ENCODE measurements around the gene COG2. TPM values are rescaled to one million over a fixed set of nuclear protein-coding genes. Genes with fewer than 3 reads are reported as not detected.
A peak's percentile ranks its signal among the peaks of the same experiment; 100 is the strongest.
"Not testable (repeated sequence)": the region's sequence is repeated elsewhere in the genome, so short reads cannot be mapped to it uniquely, and the experiment has no call there.

Gene COG2
- total RNA-seq, 1 experiment from 2014 or later: 35.4 TPM

DNA sequence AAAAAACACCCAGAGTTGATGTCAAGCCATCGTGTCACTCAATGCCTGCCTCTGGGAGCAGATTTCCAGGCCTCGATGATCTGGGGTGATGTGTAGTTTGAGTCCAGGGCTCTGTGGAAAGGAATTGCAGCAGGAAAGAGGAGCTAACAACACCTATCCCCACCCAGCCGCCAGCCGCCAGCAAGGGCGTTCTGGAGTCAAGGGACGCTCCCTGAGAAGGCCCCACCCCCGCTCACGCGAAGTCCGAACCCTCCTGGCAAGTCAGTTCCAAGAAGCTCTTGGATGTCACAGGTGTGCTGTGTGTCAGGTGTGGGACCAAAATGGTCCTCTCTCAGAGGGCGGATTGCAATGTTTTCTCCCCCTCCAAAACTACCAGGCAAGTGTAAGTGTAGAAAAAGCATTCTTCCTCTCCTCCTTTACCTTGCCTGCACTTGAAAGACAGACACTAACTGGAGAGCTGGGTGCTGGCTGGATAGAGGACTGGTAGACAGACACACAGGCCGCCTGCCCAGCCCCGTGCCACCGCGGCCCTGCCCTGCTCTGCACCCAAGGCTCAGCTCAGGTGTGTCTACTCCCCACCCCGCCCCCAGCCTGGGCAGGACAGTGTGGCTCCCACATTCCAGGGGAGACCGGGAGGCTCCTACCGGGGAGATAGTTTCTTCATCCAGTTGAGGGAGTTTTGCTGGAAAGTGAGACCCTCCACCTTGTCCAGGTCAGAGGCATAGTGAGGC is 63.2 kb downstream of the COG2 start:
- in situ Hi-C loops (cut with HindIII; ENCODE audit: low pct_unique_long_range_greater_than_20kb, low sequenced_read_pairs): no loop called here

GRCh38 chr1:230706020-230706699 is 63.9 kb downstream of the COG2 start:
- in situ Hi-C loops (cut with HindIII; ENCODE audit: low pct_unique_long_range_greater_than_20kb, low sequenced_read_pairs): no loop called here
- DNase-seq (ENCODE audit: low read depth, low spot score): no peak

More for the DNA sequence above, 63.2 kb downstream of the COG2 start:
- DNase-seq (ENCODE audit: low read depth, low spot score): no peak

- in situ Hi-C loops (cut with HindIII; ENCODE audit: low pct_unique_long_range_greater_than_20kb, low sequenced_read_pairs): no loop called here
- DNase-seq (ENCODE audit: low read depth, low spot score): no peak
These were observed 64.8 kb downstream of the COG2 start for GRCh38 chr1:230706887-230707731.

GRCh38 chr1:230707732-230708630 is 65.7 kb downstream of the COG2 start:
- no peak for DNase-seq (ENCODE audit: low read depth, low spot score)
- in situ Hi-C loops (cut with HindIII; ENCODE audit: low pct_unique_long_range_greater_than_20kb, low sequenced_read_pairs): no loop called here

GRCh38 chr1:230708631-230709580 is 66.6 kb downstream of the COG2 start:
- peak; percentile 67 for DNase-seq (ENCODE audit: low read depth, low spot score)
- in situ Hi-C loops (cut with HindIII; ENCODE audit: low pct_unique_long_range_greater_than_20kb, low sequenced_read_pairs): no loop called here

DNA sequence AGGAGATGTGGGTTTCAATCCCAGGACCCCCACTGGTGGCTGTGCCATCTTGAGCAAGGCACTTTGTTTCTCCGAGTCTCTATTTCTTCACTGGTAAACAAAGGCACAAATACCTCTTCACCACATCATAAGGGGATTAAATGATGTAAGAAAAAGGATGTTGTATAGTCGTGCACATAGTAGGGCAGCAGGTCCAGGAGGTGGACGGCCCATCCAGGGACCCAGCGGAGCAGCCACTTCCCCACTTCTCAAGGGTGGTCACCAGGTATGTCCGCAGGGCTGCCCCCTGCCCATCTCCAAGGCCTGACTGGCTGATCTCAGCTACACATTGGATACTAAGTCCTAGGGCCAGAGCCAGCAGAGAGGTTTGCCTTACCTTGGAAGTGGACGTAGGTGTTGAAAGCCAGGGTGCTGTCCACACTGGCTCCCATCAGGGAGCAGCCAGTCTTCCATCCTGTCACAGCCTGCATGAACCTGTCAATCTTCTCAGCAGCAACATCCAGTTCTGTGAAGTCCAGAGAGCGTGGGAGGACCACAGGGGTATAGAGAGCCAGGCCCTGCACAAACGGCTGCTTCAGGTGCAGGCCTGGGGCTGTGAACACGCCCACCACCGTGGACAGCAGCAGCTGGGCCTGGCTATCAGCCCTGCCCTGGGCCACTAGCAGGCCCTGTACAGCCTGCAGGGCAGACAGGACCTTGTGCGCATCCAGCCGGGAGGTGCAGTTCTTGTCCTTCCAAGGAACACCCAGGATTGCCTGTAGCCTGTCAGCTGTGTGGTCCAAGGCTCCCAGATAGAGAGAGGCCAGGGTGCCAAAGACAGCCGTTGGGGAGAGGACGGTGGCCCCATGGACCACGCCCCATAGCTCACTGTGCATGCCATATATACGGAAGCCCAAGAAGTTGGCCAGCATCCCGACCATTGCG is 67.6 kb downstream of the COG2 start:
- DNase-seq (ENCODE audit: low read depth, low spot score): no peak
- in situ Hi-C loops (cut with HindIII; ENCODE audit: low pct_unique_long_range_greater_than_20kb, low sequenced_read_pairs): no loop called here

DNA sequence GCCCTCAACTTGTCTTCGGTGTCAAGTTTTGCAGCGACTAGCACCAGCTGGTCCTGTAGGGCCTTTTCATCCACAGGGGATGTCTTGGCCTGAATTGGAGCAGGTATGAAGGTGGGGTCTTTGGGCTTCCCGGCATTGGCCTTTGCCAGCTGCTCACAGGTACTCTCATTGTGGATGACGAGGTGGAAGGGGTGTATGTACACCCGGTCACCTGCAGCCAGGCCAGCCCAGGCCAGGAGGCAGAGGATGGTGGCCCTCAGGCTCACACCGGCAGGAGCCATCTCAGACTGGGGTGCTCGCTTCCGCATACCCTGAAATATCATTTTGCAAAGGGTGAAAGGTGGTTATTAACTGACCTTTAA is 68.2 kb downstream of the COG2 start:
- in situ Hi-C loops (cut with HindIII; ENCODE audit: low pct_unique_long_range_greater_than_20kb, low sequenced_read_pairs): no loop called here

GRCh38 chr1:230711245-230711644 is 69.0 kb downstream of the COG2 start:
- in situ Hi-C loops (cut with HindIII; ENCODE audit: low pct_unique_long_range_greater_than_20kb, low sequenced_read_pairs): no loop called here
- no peak for DNase-seq (ENCODE audit: low read depth, low spot score)

More for the DNA sequence above, 68.2 kb downstream of the COG2 start:
- no peak for DNase-seq (ENCODE audit: low read depth, low spot score)

- in situ Hi-C loops (cut with HindIII; ENCODE audit: low pct_unique_long_range_greater_than_20kb, low sequenced_read_pairs): no loop called here
- no peak for DNase-seq (ENCODE audit: low read depth, low spot score)
These were observed 70.2 kb downstream of the COG2 start for GRCh38 chr1:230712470-230712942.

- in situ Hi-C loops (cut with HindIII; ENCODE audit: low pct_unique_long_range_greater_than_20kb, low sequenced_read_pairs): no loop called here
- no peak for DNase-seq (ENCODE audit: low read depth, low spot score)
These were observed 70.9 kb downstream of the COG2 start for GRCh38 chr1:230713138-230713537.

- in situ Hi-C loops (cut with HindIII; ENCODE audit: low pct_unique_long_range_greater_than_20kb, low sequenced_read_pairs): no loop called here
- no peak for DNase-seq (ENCODE audit: low read depth, low spot score)
These were observed 71.2 kb downstream of the COG2 start for GRCh38 chr1:230713547-230713914.

DNA sequence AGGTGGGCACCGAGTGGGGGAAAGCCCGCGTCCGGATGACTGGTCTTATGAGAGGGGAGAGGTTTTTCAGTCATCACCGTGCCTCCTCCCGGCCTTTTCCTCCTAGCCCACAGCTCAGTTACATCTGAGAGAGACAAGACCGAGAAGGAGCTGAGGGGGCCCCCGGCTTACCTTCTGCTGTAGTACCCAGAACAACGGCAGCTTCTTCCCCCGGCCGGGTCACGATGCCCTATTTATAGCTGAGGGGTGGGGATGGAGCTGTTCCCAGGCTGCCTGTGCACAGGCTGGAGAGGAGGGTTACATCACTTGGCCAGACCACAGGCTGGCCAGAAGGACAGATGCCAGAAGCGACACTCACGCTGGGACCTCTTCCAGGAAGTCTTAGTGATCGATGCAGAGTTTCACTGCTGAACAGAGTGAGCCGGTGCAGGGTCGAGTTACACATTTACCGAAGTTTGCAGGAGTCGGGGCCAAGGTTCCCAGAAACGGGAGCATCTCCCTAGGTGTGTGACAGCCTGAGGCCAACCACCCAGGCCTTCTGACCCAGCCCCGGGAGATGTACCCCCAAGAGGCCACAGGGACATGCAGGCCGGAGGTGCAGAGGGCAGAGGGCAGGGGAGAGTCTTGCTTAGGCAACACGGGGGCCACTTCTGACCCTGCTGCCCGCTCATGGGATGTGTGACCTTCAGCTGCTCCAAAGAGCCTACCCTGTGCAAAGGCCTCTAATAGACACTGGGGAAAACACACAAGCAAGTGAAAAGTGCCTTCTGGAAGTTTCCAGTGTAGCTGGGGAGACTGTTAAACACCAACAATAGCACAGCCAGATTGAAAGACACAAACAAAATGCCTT is 71.9 kb downstream of the COG2 start, which contains the start of gene AGT:
TSS of gene AGT (minus strand) at position 208 of the 850 bp plus-strand sequence. CDS start 3,299 bp downstream, outside the sequence.
- in situ Hi-C loops (cut with HindIII; ENCODE audit: low pct_unique_long_range_greater_than_20kb, low sequenced_read_pairs): no loop called here
- DNase-seq (ENCODE audit: low read depth, low spot score): no peak

- DNase-seq (ENCODE audit: low read depth, low spot score): peak; percentile 33
- in situ Hi-C loops (cut with HindIII; ENCODE audit: low pct_unique_long_range_greater_than_20kb, low sequenced_read_pairs): no loop called here
These were observed 73.2 kb downstream of the COG2 start for GRCh38 chr1:230715510-230715909.

DNA sequence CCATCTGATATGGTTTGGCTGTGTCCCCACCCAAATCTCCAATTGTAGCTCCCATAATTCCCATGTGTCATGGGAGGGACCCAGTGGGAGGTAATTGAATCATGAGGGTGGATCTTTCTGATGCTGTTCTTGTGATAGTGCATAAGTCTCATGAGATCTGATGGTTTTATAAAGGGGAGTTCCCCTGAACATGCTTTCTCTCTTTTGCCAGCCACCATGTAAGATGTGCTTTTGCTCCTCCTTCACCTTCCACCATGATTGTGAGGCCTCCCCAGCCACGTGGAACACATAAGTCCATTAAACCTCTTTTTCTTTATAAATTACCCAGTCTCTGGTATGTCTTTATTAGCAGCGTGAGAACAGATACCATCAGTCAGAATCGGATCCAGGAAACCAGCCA is 74.2 kb downstream of the COG2 start:
- in situ Hi-C loops (cut with HindIII; ENCODE audit: low pct_unique_long_range_greater_than_20kb, low sequenced_read_pairs); DNase-seq (ENCODE audit: low read depth, low spot score): not testable (repeated sequence)

All from SK-MEL-5 (cell line).